Kidney epithelial cell (primary cell): Measurements from ENCODE around the gene VOPP1. TPM values are rescaled to one million over a fixed set of nuclear protein-coding genes. Genes with fewer than 3 reads are reported as not detected.

Experiments used
- DNase-seq: peaks from one replicate; pipeline ENCODE4 v3.0.0-alpha.2; 2010; ENCODE audit warnings: low read depth
- H3K27me3 ChIP-seq: 2 replicates; pipeline ENCODE4 v1.6.0; 2011; ENCODE audit warnings: low read length; ENCODE audit not compliant: control insufficient read depth, insufficient read depth
- H3K36me3 ChIP-seq: 2 replicates; pipeline ENCODE4 v1.5.1; 2011; ENCODE audit warnings: low read length; ENCODE audit not compliant: control insufficient read depth, insufficient read depth
- H3K4me3 ChIP-seq: 2 replicates; pipeline ENCODE4 v1.5.1; 2011; ENCODE audit warnings: low read depth, mild to moderate bottlenecking, control low read depth, low read length
- total RNA-seq: library from RNA; depleted of rRNA; stranded (reverse); fragments of >200 nt; gene quantifications from 2 replicates; pipeline ENCODE4 v1.2.3, GENCODE V29; 2015
- TF ChIP-seq, protein P1 (sequence below): IDR thresholded peaks from 2 replicates; pipeline ENCODE4 v1.5.1; 2011; ENCODE audit warnings: mild to moderate bottlenecking, moderate library complexity, low read length, control low read depth, inconsistent platforms; ENCODE audit not compliant: insufficient read depth, poor library complexity, severe bottlenecking

VOPP1 gene
- total RNA-seq, 1 donor from 2014 or later = 118 TPM

DNA sequence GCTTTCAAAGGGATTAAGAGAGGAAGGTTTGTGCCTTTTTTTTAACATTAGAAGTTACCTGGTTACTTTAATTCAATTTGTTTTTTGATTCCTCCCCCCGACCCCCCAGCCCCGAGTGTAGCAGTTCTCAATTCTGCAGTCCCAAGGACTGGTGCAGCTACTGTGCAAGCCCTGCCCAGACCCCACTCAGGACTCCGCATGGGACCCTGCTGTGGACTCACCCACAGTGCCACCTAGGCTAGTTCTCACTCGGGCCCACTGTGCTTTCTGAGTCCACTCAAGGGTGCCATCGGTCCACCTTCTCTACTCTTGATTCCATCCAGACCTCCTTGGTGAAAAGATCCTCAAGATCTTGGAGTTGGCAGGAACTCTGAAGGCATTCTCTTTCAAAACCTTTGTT lies 77.4 kb downstream of the VOPP1 start:
- Histone ChIP-seq H3K36me3 (peaks cover 2% of the 10 kb centered on the region), H3K27me3 (no peaks in the 10 kb centered on the region), H3K4me3 (no peak overlapping the region)
- DNase-seq = no peak
- TF ChIP-seq, protein P1, sequence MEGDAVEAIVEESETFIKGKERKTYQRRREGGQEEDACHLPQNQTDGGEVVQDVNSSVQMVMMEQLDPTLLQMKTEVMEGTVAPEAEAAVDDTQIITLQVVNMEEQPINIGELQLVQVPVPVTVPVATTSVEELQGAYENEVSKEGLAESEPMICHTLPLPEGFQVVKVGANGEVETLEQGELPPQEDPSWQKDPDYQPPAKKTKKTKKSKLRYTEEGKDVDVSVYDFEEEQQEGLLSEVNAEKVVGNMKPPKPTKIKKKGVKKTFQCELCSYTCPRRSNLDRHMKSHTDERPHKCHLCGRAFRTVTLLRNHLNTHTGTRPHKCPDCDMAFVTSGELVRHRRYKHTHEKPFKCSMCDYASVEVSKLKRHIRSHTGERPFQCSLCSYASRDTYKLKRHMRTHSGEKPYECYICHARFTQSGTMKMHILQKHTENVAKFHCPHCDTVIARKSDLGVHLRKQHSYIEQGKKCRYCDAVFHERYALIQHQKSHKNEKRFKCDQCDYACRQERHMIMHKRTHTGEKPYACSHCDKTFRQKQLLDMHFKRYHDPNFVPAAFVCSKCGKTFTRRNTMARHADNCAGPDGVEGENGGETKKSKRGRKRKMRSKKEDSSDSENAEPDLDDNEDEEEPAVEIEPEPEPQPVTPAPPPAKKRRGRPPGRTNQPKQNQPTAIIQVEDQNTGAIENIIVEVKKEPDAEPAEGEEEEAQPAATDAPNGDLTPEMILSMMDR = no peak

DNA sequence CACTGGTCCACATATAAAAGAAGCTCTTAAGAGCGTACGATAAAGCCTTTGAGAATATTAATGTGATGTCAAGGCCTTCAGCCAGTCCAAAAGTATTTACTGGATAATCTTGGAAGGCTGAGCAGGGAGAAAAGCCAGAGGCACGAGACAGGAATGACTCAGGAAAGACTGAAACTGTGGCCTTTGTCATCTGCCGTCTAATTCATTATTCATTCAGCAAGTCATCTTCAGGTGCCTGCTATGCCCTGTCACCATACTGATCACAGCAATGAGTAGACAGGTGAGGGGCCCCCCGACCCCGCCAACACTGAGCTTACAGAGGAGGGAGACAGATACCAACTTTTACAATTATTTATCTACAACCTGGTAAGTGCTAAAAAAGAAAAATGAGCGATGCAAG lies 78.9 kb downstream of the VOPP1 start:
- no peak for DNase-seq
- Histone ChIP-seq H3K36me3 (peaks cover 2% of the 10 kb centered on the region), H3K27me3 (no peaks in the 10 kb centered on the region), H3K4me3 (no peak overlapping the region)
- TF ChIP-seq, protein P1 = no peak

DNA sequence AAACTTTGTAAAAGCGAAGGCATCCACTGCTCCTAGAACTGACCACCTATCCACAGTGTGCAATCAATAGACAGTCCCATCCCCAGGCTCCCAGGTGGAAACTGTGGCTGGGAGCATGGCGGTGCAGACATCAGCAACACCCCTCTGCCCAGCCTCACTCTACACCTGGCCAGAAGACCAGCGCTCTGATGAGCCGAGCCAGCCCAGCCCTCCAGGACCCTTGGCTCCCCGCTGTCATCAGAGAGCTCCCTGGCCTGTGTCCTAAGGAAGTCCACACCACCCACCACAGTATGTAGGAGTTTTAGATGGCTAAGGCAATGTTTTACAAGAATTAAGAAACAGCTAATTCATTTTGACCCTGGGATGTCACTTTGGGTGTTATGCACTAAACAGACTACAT lies 81.0 kb downstream of the VOPP1 start:
- TF ChIP-seq, protein P1 = no peak
- H3K36me3 ChIP-seq = peaks cover 2% of the 10 kb centered on the region
- H3K27me3 ChIP-seq = no peaks in the 10 kb centered on the region
- no peak for DNase-seq
- H3K4me3 ChIP-seq = no peak overlapping the region

DNA sequence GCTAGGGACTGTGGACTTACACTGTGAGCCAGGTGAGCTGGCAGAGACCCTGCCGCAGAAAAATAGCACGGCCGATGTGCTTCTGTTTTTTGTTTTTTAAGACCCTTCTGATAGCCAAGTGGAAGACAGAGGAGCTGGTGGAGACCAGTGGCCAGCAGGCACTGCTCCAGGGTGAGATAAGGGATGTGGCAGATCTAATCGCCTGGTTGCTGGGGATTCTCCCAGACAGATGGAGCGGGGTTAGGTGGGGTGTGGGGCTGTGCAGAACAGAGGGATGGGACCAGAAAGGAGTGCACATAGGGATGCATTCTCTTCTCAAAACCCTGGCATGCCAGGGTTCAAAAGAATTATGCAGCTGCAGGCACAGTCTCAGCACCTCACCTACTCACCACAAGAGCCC lies 82.2 kb downstream of the VOPP1 start:
- no peaks in the 10 kb centered on the region for H3K27me3 ChIP-seq
- no peak for DNase-seq
- H3K36me3 ChIP-seq = peaks cover 2% of the 10 kb centered on the region
- TF ChIP-seq, protein P1 = no peak
- H3K4me3 ChIP-seq = no peak overlapping the region

DNA sequence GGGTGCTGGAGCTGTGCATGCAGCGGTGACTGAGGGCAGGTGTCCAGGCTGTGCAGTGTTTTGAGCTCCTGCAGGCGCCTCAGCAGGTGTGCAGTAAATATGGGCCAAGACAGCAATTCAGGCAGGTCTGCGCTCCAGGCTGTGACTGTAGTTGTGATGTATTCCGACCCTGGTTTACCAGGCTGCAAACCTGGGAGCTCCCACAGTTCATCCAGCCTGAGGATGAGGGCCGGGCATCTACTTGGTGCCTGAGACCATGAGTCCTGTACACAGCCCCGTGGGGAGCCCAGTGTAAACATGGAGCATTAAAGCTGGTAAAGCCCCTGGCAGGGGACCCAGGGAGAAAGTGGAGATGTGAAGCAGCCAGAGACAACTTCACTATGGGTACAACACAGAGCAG lies 82.8 kb downstream of the VOPP1 start:
- no peak for DNase-seq
- peaks cover 2% of the 10 kb centered on the region for H3K36me3 ChIP-seq
- no peak overlapping the region for H3K4me3 ChIP-seq
- H3K27me3 ChIP-seq = no peaks in the 10 kb centered on the region
- TF ChIP-seq, protein P1 = no peak

DNA sequence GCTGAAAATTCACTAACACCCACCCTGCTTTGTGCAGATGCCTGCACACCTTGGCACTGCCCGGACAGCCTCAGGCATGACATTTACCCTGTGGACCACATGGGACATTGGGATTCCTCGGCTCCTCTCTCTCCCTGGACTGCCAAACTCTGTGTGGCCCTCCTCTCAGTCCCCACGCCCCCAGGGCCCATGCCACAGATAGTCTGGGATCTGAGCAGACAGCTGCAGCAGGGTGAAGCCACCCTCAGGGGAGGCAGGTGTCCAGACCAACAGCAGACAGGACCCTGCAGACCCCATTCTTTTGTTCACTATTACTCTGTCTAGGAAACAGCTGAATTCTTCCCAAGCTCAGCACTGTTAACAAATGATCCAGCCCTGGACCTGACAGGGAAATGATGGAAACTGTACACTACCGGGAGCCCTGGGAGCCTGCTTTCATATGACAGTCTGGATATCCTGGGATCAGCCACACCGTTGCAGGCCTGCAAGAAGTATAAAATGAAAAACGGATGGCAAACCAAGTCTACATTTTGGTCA lies 83.4 kb downstream of the VOPP1 start:
- Histone ChIP-seq H3K4me3 (no peak overlapping the region), H3K27me3 (no peaks in the 10 kb centered on the region), H3K36me3 (peaks cover 2% of the 10 kb centered on the region)
- DNase-seq = no peak
- TF ChIP-seq, protein P1 = no peak
